Limb (tissue), 2 donors: ENCODE data around the gene CCK.

Experiments used
- DNase-seq, 2 donors: peaks; one replicate each; pipeline ENCODE4 v3.0.0-alpha.2; 2016; ENCODE audit errors: extremely low spot score in 2 of 2

The CCK gene

DNA sequence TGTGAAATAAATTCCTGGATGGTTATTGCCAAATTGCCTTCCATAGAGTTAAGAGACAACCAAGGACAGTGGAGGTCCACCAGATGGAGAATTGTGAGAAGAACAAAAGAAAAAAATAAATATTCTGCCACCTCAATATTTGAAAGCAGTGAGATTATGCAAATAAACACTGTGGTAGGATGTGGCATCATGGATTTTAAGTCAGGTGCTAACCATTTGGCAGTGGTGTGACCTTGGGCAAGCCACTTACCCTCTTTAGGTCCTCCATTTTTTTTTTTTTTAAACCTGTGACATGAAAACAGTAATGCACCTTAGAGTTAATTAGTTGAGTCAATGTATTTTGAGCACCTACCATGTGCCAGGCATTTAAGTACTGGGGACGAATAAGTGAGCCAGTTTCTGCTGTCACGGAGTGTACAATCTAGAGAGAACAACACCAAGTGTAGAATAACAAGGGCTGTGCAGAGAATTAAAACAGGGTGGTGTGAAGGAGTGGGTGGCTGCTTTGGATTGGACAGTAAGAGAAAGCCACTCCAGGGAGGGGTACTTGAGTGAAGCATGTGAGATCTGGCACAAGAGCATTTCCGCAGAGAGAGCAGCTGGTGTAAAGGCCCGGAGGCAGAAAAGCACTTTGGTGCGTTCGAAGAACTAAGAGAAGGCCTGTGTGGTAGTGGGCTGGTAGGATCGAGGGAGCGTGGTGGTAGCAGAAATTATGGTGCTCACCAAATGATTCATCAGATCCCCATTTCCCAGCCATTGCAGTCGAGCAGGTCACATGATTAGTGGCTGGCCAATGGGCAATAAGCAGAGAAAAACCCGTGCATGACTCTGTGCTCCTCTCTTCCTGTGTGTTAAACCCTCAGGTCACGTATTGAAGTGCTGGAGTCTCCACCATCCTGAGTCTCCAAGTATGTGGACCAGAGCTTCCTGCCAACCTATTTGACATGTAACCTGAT lies 39.2 kb downstream of the CCK start:
- DNase-seq, result no peak

DNA sequence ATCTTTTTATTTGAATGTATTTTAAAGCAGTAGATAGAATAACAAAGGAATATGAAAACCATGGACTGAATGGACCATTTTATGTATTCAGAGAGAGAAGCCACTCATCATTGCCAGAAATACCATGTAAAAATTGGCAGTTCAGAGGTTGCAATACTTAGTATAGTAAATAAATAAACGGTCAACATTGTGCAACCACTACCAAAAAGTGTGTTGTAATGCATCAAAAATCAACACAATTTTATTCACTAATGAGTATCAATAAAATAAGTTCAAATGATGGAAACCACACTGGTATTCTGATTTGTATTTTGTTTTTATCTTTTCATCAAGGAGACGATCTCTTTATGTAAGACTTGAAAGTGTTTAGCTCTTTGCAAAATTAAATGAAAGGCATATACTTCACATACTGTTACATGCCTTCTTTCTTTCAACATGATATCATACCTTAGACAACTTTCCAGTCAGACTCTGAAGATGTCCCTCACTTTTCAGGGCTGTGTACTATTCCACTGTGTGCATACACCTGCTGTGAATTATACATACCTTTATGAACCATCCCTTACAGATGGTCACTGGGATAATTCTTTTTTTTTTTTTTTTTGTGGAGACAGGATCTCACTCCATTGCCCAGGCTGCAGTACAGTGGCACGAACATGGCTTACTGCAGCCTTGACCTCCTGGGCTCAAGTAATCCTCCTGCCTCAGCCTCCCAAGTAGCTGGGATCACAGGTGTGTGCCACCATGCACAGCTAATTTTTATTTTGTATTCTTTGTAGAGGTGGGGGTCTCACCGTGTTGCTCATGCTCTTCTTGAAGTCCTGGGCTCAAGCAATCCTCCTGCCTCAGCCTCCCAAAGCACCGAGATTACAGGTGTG lies 40.3 kb downstream of the CCK start:
- no peak for DNase-seq

DNA sequence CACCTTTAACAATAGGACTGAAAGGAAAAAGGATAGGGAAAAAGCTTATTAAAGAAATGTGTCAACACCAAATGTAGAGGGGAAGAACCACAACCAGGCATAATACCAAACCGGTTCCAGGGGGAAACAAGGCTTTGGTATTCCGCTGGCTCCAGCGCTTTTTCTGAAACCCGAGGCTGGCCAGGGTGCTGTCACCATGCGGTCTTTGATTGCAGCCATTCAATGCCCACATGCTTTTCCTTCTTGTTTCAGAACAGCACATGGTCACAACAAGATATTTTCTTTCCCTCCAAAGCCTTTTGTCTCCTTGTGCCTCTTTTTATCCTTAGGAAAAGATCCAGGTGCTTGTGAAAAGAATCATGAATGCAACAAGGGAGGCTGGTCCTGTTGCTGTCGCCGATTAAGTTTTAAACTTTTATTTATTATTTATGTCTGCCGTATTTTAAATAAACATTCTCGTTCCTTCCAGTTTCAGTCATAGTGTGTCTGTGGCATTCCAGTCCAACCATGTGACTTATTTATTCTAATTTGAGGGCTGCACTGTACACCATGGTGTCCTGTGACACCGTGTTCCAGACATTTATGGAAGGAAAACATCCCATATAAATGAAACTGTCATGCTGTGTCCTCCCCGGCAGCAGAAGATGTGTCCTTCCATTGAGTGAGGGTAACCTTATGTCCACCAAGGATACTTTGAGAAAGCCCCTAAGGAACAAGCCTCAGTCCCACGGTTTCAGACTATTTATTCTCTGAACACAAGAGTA lies 41.1 kb downstream of the CCK start:
- DNase-seq, result no peak

DNA sequence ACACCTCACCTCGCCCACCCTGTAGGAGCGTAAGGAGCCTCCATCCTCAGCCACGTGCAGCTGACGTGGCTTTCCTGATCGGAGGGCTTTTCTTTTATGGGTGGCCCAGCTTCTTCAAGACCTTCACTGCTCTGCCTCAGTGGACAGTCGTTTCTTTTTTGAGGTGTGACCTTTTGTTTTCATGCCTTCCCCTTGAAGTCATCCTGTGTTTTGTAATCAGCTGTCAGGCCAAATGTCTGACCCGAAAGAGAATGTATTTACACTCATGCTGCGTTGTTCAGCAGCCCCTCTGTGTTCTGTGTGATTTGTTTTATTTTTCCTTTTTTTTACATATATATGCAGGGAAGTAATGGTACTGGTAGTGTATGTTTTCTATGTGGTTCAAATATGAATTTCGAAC lies 41.8 kb downstream of the CCK start:
- no peak for DNase-seq

DNA sequence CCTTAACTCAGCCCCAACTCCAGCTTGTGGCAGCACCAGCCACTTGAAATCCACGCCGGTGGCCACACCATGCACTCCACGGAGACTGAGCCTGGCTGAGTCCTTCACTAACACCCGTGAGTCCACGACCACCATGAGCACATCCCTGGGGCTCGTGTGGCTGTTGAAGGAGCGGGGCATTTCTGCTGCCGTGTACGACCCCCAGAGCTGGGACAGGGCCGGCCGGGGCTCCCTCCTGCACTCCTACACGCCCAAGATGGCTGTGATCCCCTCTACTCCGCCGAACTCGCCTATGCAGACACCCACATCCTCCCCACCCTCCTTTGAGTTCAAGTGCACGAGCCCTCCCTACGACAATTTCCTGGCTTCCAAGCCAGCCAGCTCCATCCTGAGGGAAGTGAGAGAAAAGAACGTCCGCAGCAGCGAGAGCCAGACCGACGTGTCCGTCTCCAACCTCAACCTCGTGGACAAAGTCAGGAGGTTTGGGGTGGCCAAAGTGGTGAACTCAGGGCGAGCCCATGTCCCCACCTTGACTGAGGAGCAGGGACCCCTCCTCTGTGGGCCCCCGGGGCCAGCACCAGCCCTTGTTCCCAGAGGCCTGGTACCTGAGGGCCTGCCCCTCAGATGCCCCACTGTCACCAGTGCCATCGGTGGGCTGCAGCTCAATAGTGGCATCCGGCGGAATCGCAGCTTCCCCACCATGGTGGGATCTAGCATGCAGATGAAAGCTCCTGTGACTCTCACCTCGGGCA lies 42.9 kb downstream of the CCK start:
- no peak for DNase-seq

GRCh38 chr3:42220436-42221121 lies 45.4 kb downstream of the CCK start:
- no peak for DNase-seq

GRCh38 chr3:42216931-42217333 lies 49.1 kb downstream of the CCK start:
- DNase-seq, result no peak

DNA sequence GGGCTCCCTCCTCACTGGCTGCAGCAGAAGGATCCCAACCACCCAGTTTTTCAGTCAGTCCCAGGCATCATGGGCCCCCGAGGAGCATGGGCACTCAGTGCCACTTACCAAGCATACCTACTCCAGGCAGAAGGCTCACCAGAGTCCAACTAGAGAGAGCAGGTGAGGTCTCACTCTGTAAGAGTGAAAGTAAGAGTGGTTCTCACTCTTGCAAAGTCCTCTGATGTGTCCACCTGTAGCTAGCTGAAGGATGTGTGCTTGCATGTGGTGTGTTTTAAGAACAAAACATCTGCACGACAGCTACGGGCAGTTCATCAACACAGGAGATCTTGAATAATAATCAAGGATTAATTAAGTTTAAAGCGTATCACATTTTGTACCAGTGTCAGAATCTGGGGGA lies 49.7 kb downstream of the CCK start:
- no peak for DNase-seq

GRCh38 chr3:42214565-42215283 lies 51.3 kb downstream of the CCK start:
- no peak for DNase-seq

- no peak for DNase-seq
Observed at GRCh38 chr3:42214064-42214463, 51.9 kb downstream of the CCK start.

- no peak for DNase-seq
Observed at GRCh38 chr3:42213417-42213816, 52.6 kb downstream of the CCK start.

GRCh38 chr3:42210726-42211125 lies 55.3 kb downstream of the CCK start:
- no peak for DNase-seq

- DNase-seq, result no peak
Observed at GRCh38 chr3:42209917-42210316, 56.1 kb downstream of the CCK start.
